Inflammatory macrophage treated with lipopolysaccharide for 1 hour (primary cell): ENCODE results near the gene PAK1IP1.
"Not testable (repeated sequence)": the region's sequence is repeated elsewhere in the genome, so short reads cannot be mapped to it uniquely, and the experiment has no call there.

Source experiments
- DNase-seq, 2 donors: peaks; one replicate each; pipeline ENCODE4 v3.0.0-alpha.2; 2020 to 2022

The PAK1IP1 gene

DNA sequence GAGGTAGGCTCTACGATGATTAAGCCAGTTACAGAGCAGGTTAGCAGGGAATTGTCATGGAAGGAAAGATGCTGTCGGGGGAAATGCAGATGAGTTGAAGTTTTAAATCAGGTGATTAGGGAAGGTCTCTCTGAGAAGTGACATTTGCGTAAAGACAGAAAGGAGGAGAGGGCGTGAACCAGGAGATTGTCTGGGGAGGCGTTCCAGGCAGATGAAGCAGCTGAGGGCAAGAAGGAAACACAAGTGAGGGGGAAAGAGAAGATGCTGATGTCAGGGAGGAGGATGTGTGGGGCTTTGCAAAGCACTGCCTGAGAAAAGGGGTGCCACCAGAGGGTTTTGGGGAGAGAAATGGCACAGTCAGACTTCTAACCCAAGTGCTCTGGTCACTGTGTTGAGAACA lies 50.3 kb downstream of the PAK1IP1 start:
- DNase-seq: no peak

DNA sequence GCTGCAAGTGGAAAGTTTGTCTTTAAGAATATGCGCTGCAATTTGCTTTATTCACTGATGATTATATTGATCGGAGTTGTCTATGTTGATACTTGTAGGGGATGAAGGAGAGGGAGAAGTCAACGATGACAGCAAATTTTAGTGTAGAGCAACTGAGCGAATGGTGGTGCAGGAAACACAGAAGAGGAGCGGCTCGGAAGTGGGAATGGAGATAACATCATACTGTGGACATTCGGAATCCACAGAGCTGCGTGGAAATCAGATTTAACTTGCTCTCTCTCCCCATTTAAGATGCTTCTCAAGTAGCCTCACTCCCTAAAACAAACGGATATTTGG lies 52.1 kb downstream of the PAK1IP1 start:
- no peak for DNase-seq

DNA sequence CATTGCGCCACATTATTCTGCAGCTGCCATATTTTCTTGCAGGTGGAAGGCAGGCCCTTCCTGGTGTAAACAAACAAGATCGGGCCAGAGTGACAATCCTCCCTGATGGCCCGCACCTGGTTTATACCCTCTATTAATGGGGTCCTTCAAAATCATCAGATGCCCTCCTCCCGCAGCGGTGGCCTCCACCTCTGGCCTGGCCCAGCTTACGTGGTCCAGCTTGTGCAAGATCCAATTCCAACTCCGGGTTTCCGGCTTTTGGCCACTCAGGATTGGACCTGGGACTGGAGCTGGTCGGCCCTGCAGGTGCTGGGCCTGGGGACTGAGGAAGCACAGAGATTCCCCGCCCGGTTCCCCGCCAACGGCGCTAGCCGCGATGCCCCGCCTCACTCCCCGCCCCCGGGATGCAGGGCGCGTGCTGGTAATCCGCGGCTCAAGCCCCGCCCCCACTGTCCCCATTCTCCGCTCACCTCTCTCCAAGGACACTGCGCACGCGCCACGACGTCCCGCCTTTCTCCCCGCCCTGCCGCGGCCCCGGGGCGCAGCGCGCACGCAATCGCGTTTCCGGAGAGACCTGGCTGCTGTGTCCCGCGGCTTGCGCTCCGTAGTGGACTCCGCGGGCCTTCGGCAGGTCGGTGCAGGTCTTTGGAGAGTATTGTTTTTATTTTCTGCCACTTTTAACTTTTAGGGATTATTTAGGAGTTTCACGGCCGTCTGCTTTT lies 52.6 kb downstream of the PAK1IP1 start, which contains the start of gene TMEM14B:
Gene TMEM14B (plus strand): TSS at position 555 of the 722 bp plus-strand sequence. CDS start 1,441 bp downstream, outside the sequence.
- DNase-seq: peak; percentile 96 to 99

- no peak for DNase-seq
Observed at GRCh38 chr6:10749734-10750133, 55.0 kb downstream of the PAK1IP1 start.

DNA sequence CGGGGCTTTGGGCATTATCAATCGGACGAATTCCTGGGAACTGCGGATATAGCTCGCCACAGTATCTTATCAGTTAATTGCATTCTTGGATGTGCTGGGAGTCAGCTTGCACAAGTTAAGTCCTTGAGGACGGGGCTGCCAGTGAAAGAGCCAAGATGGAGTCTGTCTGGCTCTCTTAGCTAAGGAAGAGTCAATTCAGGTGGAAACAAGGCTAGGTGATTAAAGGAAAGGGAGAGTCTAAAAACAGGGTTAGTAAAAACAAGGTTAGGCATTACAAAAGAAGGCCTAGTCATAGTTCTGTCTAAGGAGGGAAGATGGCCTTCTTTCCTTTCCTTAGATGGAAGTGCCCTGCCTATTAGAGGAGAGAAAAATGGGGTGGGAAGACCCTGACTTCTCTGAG lies 55.8 kb downstream of the PAK1IP1 start:
- DNase-seq: not testable (repeated sequence)

- DNase-seq: not testable (repeated sequence)
Observed at GRCh38 chr6:10751757-10752156, 57.0 kb downstream of the PAK1IP1 start.

DNA sequence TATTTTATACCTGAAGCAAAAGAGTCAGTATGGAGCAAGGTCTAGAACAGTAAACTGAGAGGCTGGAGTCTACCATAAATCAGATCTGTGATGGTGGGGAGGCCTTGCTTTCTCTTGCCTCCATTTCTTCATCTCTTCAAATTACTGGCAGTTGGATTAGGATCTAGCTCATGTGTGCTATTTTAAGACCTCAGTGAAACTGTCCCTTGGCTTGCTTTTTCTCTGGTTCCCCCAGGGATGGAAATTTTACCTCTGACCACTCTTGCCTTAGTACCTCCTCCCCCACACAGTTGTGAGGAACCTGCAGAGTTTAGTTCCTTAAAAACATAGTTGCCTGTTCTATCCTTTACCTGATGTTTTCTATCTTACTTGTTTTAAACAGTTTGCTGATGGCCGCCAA lies 61.3 kb downstream of the PAK1IP1 start:
- DNase-seq: no peak
